Uterus (tissue), 4 donors: ENCODE measurements around the gene ADA. TPM values are rescaled to one million over a fixed set of nuclear protein-coding genes. Genes with fewer than 3 reads are reported as not detected.

Experiments used
- DNase-seq, 2 donors: peaks; one replicate each; pipeline ENCODE4 v3.0.0-alpha.2; 2019 to 2020
- H3K27ac ChIP-seq, 2 donors: fragments of 200-600 bp; sonication (generic); 1 replicate in 1 of 2; 2 replicates in 1 of 2; pipeline ENCODE4 v1.5.1; 2016 to 2018
- H3K27me3 ChIP-seq, 2 donors: fragments of 200-600 bp; sonication (generic); one replicate each; pipeline ENCODE4 v1.5.1; 2018 to 2019; ENCODE audit warnings: control low read depth in 1 of 2
- H3K36me3 ChIP-seq, 2 donors: fragments of 200-600 bp; sonication (generic); one replicate each; pipeline ENCODE4 v1.5.1; 2019; ENCODE audit warnings: control low read depth in 1 of 2
- H3K4me1 ChIP-seq, 2 donors: fragments of 200-600 bp; sonication (generic); one replicate each; pipeline ENCODE4 v1.5.1; 2018 to 2019; ENCODE audit warnings: control low read depth in 1 of 2
- H3K4me3 ChIP-seq, 2 donors: fragments of 200-600 bp; sonication (generic); 1 replicate in 1 of 2; 2 replicates in 1 of 2; pipeline ENCODE4 v1.5.1; 2018 to 2019; ENCODE audit warnings: mild to moderate bottlenecking in 1 of 2
- H3K9me3 ChIP-seq, 2 donors: fragments of 200-600 bp; sonication (generic); one replicate each; pipeline ENCODE4 v1.5.1; 2019; ENCODE audit warnings: control low read depth in 1 of 2
- CTCF ChIP-seq, 4 experiments: fragments of 200-600 bp in 2 of 4; fragments of 450-650 bp in 2 of 4; sonication (generic) in 2 of 4; IDR thresholded peaks; one replicate each; pipeline ENCODE4 v1.5.1; 2016 to 2019; ENCODE audit warnings: antibody characterized with exemption in 4 of 4, mild to moderate bottlenecking in 2 of 4, moderate library complexity in 1 of 4
- POLR2A ChIP-seq, 2 donors: fragments of 450-650 bp; IDR thresholded peaks; one replicate each; pipeline ENCODE4 v1.6.1; 2016; ENCODE audit warnings: antibody characterized with exemption in 2 of 2, mild to moderate bottlenecking in 1 of 2, moderate library complexity in 1 of 2
- intact Hi-C: fragments of 100-400 bp; cut with DNase I; formaldehyde crosslinking; loops from one replicate; pipeline ENCODE4 v1.15.1; 2023; ENCODE audit warnings: low total_unique reads
- total RNA-seq, 4 donors: library from RNA; depleted of rRNA in 3 of 4; stranded (reverse); fragments of >200 nt in 3 of 4; gene quantifications; one replicate each; pipeline versions ENCODE4 v1.1.0 to v1.2.4, GENCODE V29; 2014 to 2023
- donor health status: DM: yes; HTN: yes; CAD: no.

Gene ADA
- total RNA-seq, 4 donors from 2014 or later = 0.59 to 11.0 (median 4.8) TPM

DNA sequence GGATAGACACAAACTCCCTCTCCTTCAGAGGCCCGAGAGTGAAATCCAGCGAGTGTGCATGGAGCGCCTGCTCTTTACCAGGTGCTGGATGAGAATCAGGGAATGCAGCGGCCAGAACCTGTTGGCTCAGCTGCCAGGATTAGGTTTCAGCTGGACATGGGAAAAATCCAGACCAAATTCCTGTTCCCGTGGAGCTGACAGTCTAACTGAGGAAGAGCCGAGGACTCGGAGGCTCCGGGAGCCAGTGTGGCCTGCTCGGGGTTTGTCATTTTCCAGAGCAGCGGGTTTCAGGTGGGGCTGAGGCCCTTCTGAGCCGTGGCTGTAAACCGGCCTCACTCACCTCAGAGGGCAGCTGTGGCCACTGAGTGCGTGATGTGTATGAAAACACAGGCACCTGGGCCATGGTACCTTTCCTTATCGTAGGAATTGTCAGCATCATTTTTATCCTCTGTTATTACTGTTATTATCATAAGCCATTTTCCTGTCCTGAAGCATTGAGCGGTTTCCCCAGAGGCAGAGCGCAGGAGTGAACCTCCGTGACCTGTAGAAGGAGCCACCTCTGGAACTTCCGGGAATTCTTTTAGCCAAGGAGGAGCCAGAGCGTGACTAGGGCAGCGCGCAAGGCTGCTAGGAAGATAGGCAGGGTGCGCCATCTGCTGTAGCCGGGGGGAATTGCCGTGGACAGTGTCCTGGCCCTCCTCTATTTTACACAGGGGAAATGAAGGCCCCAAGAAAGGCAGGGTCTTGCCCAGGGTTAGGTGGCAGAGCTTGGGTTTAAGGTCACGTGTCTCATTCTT, 41.8 kb downstream of the ADA start:
- Histone ChIP-seq H3K4me1 (peaks cover 0 to 6% of the 10 kb centered on the region in 2 donors), H3K27ac (peak overlapping the region; percentile 84 to 86), H3K9me3 (no peaks in the 10 kb centered on the region), H3K4me3 (peak overlapping the region; percentile 14 to 23), H3K27me3 (no peaks in the 10 kb centered on the region), H3K36me3 (no peaks in the 10 kb centered on the region)
- intact Hi-C loops = loop anchor here (5.0 kb wide), 1 partner anchor 77 kb away; no protein-coding TSS in a partner anchor
- peak; percentile 90 to 91 for DNase-seq
- TF ChIP-seq CTCF (IDR thresholded peaks at IDR 0.05) (peak; percentile 98 to 100 (median 99)), POLR2A (IDR thresholded peaks at IDR 0.05) (no peak)

GRCh38 chr20:44609006-44609515, 42.4 kb downstream of the ADA start:
- no peaks in the 10 kb centered on the region for H3K27me3 ChIP-seq
- no peak overlapping the region for H3K4me3 ChIP-seq
- TF ChIP-seq POLR2A (IDR thresholded peaks at IDR 0.05) (no peak), CTCF (IDR thresholded peaks at IDR 0.05) (no peak)
- H3K4me1 ChIP-seq = peaks cover 0 to 6% of the 10 kb centered on the region in 2 donors
- no peaks in the 10 kb centered on the region for H3K9me3 ChIP-seq
- H3K27ac ChIP-seq = peak overlapping the region; percentile 84 to 86
- H3K36me3 ChIP-seq = no peaks in the 10 kb centered on the region
- DNase-seq = no peak
- intact Hi-C loops = loop anchor here (5.0 kb wide), 1 partner anchor 77 kb away; no protein-coding TSS in a partner anchor

DNA sequence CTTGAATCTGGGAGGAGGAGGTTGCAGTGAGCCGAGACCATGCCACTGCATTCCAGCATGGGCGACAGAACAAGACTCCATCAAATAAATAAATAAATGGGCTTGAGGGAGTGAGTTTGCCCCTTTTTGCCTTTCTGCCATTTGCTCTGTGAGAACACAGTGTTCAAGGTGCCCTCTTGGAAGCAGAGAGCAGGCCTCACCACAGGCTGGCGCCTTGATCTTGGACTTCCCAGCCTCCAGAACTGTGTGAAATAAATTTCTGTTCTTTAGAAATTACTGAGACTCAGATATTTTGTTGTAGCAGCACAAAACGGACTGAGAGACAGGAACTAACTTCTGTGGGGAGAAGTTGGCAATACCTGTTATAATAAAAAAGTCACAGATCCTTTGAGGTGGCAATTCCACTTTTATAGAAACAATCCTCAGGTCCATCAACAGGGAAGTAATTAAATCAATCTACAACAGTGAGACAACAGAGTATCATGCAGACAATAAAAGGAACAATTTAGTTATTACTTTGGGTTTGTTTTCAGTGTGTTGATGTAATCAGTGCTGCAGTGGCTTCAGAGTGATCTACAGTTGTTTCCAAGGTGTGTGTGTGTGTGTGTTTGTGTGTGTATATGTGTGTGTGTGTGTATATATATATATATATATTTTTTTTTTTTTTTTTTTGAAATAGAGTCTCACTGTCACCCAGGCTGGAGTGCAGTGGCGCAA, 44.6 kb downstream of the ADA start:
- intact Hi-C loops = loop anchor here (5.0 kb wide), 1 partner anchor 75 kb away; no protein-coding TSS in a partner anchor
- Histone ChIP-seq H3K27me3 (no peaks in the 10 kb centered on the region), H3K36me3 (no peaks in the 10 kb centered on the region), H3K27ac (no peak overlapping the region), H3K4me1 (peaks cover 0 to 6% of the 10 kb centered on the region in 2 donors), H3K9me3 (no peaks in the 10 kb centered on the region), H3K4me3 (no peak overlapping the region)
- no peak for DNase-seq
- TF ChIP-seq POLR2A (IDR thresholded peaks at IDR 0.05) (no peak), CTCF (IDR thresholded peaks at IDR 0.05) (no peak)

- no peaks in the 10 kb centered on the region for H3K27me3 ChIP-seq
- no peaks in the 10 kb centered on the region for H3K36me3 ChIP-seq
- no peak overlapping the region for H3K4me3 ChIP-seq
- DNase-seq = no peak
- peaks cover 19 to 20% of the 10 kb centered on the region in 2 donors for H3K4me1 ChIP-seq
- intact Hi-C loops = no loop called here
- H3K27ac ChIP-seq = peak overlapping the region; percentile 16 to 94
- no peaks in the 10 kb centered on the region for H3K9me3 ChIP-seq
- no peak for TF ChIP-seq POLR2A (IDR thresholded peaks at IDR 0.05)
- no peak for TF ChIP-seq CTCF (IDR thresholded peaks at IDR 0.05)
These were observed 48.2 kb downstream of the ADA start for GRCh38 chr20:44603327-44603726.
